Stomach smooth muscle (tissue), 2 donors: Measurements from ENCODE around the gene PRKCH.

Source experiments
- H3K27ac ChIP-seq: one replicate; pipeline ENCODE4 v1.7.0; 2013; ENCODE audit warnings: mild to moderate bottlenecking, low read length, inconsistent platforms
- H3K27me3 ChIP-seq, 2 donors: one replicate each; pipeline ENCODE4 v1.7.0; 2013; ENCODE audit warnings: low read length in 2 of 2; ENCODE audit not compliant: insufficient read depth in 2 of 2, control insufficient read depth in 1 of 2
- H3K36me3 ChIP-seq, 2 donors: one replicate each; pipeline ENCODE4 v1.7.0; 2013; ENCODE audit warnings: low read length in 2 of 2; ENCODE audit not compliant: control insufficient read depth in 2 of 2, insufficient read depth in 2 of 2
- H3K4me1 ChIP-seq: one replicate; pipeline ENCODE4 v1.7.0; 2013; ENCODE audit warnings: low read length; ENCODE audit not compliant: control insufficient read depth, insufficient read depth
- H3K4me3 ChIP-seq, 2 donors: one replicate each; pipeline ENCODE4 v1.7.0; 2013; ENCODE audit warnings: low read length in 2 of 2
- H3K9ac ChIP-seq, 2 donors: one replicate each; pipeline ENCODE4 v1.7.0; 2013; ENCODE audit warnings: low read length in 2 of 2, mild to moderate bottlenecking in 1 of 2
- H3K9me3 ChIP-seq, 2 donors: one replicate each; pipeline ENCODE4 v1.7.0; 2013; ENCODE audit warnings: low read length in 2 of 2; ENCODE audit not compliant: control insufficient read depth in 2 of 2
- donor health status: healthy.
- donor health status: Pancreatic carcinoma.

Gene PRKCH

DNA sequence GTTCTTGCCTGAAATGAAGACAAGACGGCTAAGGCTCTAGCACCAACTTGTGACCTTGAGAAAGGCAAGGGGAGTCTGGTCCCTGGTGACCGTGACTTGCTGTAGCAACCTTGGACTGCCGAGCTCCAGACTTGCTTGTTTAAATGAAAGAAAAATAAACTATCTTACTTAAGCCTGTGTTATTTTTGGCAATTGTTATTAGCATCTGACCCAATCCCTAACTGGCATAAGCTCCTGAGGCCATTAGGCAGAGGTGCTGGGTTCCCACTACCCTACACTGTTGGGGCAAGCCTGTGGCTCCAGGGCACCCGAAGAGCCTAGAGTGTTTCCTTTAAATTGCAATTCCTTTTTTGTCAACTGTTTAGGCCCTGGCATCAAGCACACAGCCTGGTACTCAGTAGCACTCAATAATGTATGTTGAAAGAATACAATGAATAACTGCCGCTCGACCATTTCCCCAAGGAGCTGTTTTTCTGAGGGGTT, 267.1 kb downstream of the PRKCH start:
- Histone ChIP-seq H3K4me1 (peaks cover 36% of the 10 kb centered on the region), H3K27ac (peak overlapping the region; percentile 66), H3K9ac (no peak overlapping the region), H3K36me3 (no peaks in the 10 kb centered on the region), H3K27me3 (no peaks in the 10 kb centered on the region), H3K9me3 (peaks cover 0 to 2% of the 10 kb centered on the region in 2 donors), H3K4me3 (peak overlapping the region in 1 of 2 donors; percentile 15)

GRCh38 chr14:61589691-61590581, 268.6 kb downstream of the PRKCH start:
- H3K9me3 ChIP-seq, result peaks cover 0 to 2% of the 10 kb centered on the region in 2 donors
- no peak overlapping the region for H3K4me3 ChIP-seq

DNA sequence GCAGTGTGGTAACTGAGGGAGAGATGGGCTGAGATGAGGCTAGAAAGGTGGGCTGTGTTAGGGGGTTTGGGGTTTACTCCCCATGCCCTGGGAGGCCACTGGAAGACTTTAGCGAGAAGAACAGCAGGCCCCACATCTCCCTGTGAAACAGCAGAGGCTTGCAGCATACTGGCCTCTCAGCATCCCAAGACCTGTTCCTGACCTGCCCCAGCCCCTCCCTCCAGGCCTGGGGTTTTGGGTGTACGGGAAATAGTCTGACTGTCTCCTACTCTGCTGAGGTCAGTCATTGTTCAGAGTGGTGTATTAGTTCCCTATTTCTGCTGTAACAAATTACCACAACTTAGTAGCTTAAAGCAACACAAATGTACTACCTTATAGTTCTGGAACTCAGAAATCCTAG, 270.5 kb downstream of the PRKCH start:
- no peak overlapping the region for H3K27ac ChIP-seq
- H3K9me3 ChIP-seq, result peaks cover 0 to 2% of the 10 kb centered on the region in 2 donors
- H3K27me3 ChIP-seq, result no peaks in the 10 kb centered on the region
- H3K9ac ChIP-seq, result no peak overlapping the region
- H3K36me3 ChIP-seq, result no peaks in the 10 kb centered on the region
- H3K4me3 ChIP-seq, result no peak overlapping the region
- H3K4me1 ChIP-seq, result peaks cover 16% of the 10 kb centered on the region

More at GRCh38 chr14:61589691-61590581, 268.6 kb downstream of the PRKCH start:
- no peaks in the 10 kb centered on the region for H3K27me3 ChIP-seq
- no peaks in the 10 kb centered on the region for H3K36me3 ChIP-seq
- no peak overlapping the region for H3K9ac ChIP-seq
- H3K4me1 ChIP-seq, result peaks cover 31% of the 10 kb centered on the region
- no peak overlapping the region for H3K27ac ChIP-seq

DNA sequence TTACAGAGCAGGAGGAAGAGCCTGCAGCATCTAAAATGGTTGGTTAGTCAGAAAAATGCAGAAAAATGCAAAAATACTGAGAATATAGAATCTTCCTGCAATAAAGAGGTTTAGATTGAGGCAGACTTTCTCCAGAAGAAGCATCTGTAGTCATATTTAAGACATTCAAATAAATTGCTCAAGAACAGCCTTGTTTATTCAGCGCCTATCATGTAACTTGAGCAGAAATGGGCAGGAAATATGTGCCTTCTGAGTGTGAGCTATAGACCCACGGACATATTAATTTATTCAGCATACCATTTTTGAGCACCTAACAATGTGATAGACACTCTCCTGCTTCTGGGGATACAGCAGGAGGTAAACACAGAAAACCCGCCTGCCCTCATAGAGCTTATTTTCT, 272.0 kb downstream of the PRKCH start:
- no peak overlapping the region for H3K9ac ChIP-seq
- H3K4me3 ChIP-seq, result no peak overlapping the region
- peaks cover 5% of the 10 kb centered on the region for H3K4me1 ChIP-seq
- H3K36me3 ChIP-seq, result no peaks in the 10 kb centered on the region
- H3K27ac ChIP-seq, result no peak overlapping the region
- H3K9me3 ChIP-seq, result peaks cover 0 to 2% of the 10 kb centered on the region in 2 donors
- H3K27me3 ChIP-seq, result no peaks in the 10 kb centered on the region

DNA sequence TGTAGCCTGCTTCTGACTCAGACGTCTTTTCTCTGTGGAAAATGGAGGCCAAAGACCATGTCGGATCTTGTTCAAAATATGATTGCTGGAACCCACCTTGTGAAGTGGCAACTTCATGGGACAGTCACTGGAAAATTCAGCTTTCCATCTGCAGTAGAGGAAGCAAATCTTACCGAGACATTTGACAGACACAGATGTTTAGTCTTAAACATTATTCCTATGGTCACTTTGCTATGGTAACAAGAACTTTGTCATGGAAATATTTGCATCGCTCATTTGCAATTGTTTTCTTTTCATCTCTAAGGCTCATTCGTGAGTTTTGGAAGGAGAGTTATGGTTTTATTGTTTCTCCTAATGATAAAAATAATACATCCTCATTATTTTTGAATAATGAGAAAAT, 275.6 kb downstream of the PRKCH start:
- Histone ChIP-seq H3K9me3 (peaks cover 0 to 2% of the 10 kb centered on the region in 2 donors), H3K9ac (no peak overlapping the region), H3K27me3 (no peaks in the 10 kb centered on the region), H3K36me3 (no peaks in the 10 kb centered on the region), H3K4me3 (peak overlapping the region in 1 of 2 donors; percentile 19), H3K27ac (no peak overlapping the region), H3K4me1 (no peaks in the 10 kb centered on the region)

- no peak overlapping the region for H3K27ac ChIP-seq
- H3K36me3 ChIP-seq, result no peaks in the 10 kb centered on the region
These were observed 277.6 kb downstream of the PRKCH start for GRCh38 chr14:61598980-61599379.

GRCh38 chr14:61599942-61600341, 278.6 kb downstream of the PRKCH start:
- H3K4me3 ChIP-seq, result no peak overlapping the region
- no peak overlapping the region for H3K9ac ChIP-seq
- H3K9me3 ChIP-seq, result no peaks in the 10 kb centered on the region
- no peaks in the 10 kb centered on the region for H3K36me3 ChIP-seq
- no peak overlapping the region for H3K27ac ChIP-seq
- no peaks in the 10 kb centered on the region for H3K4me1 ChIP-seq
- no peaks in the 10 kb centered on the region for H3K27me3 ChIP-seq

More at GRCh38 chr14:61598980-61599379, 277.6 kb downstream of the PRKCH start:
- H3K4me1 ChIP-seq, result no peaks in the 10 kb centered on the region
- H3K27me3 ChIP-seq, result no peaks in the 10 kb centered on the region
- no peaks in the 10 kb centered on the region for H3K9me3 ChIP-seq
- H3K9ac ChIP-seq, result no peak overlapping the region
- H3K4me3 ChIP-seq, result no peak overlapping the region
